HepG2 (cell line): ENCODE data around the gene SPATA25. TPM values are rescaled to one million over a fixed set of nuclear protein-coding genes. Genes with fewer than 3 reads are reported as not detected.

Experiments used
- ATAC-seq: fragments of 200-7000 bp; cut with Tn5 transposase; 3 replicates; pipeline ENCODE4 v1.9.1; 2020; ENCODE audit warnings: mild to moderate bottlenecking, moderate library complexity
- BruUV-seq: library from RNA; stranded (reverse); fragments of 400-500 nt; replicated peaks from 2 replicates; lab custom pipeline; 2021; lab: Mats Ljungman, UMichigan
- CTCF ChIA-PET: fragments of 300-600 bp; formaldehyde crosslinking; extraction: SDS; loops from one replicate; lab custom pipeline; 2021; ENCODE audit warnings: low total read pairs, inconsistent platforms, low intra/inter-chr PET ratio; lab: Yijun Ruan, JAX
- POLR2A ChIA-PET: fragments of 350-600 bp; sonication (Branson Sonifier 250); formaldehyde crosslinking; loops from one replicate; lab custom pipeline; 2020; ENCODE audit warnings: antibody characterized with exemption, inconsistent platforms; lab: Yijun Ruan, JAX
- DNase-seq: peaks from one replicate; pipeline ENCODE4 v3.0.0-alpha.2; 2015; ENCODE audit warnings: low spot score
- FAIRE-seq: peaks from 3 replicates; lab custom pipeline; 2011; peaks lifted over from hg19 to GRCh38; lab: Jason Lieb, UNC
- H2AFZ ChIP-seq: one replicate; pipeline ENCODE4 v1.6.1; 2011; ENCODE audit warnings: low read length, inconsistent platforms
- H3K27ac ChIP-seq: fragments of 300-600 bp; 3 replicates; pipeline ENCODE4 v1.8.0; 2011; ENCODE audit warnings: mixed run types, mild to moderate bottlenecking, mixed read lengths, low read length, inconsistent platforms; ENCODE audit not compliant: insufficient read depth; ENCODE audit errors: extremely low read length
- H3K27me3 ChIP-seq, 2 experiments: fragments of 200-600 bp in 1 of 2; 2 replicates in 1 of 2; 3 replicates in 1 of 2; pipeline versions ENCODE4 v1.6.0 to v1.8.0; 2011; ENCODE audit warnings: low read length in 2 of 2, mild to moderate bottlenecking in 2 of 2, moderate library complexity in 2 of 2, inconsistent platforms in 1 of 2; ENCODE audit not compliant: insufficient read depth in 2 of 2, control insufficient read depth in 1 of 2
- H3K36me3 ChIP-seq, 2 experiments: fragments of 200-600 bp in 1 of 2; replicated peaks in 1 of 2; 2 replicates in 1 of 2; 3 replicates in 1 of 2; pipeline versions ENCODE4 v1.5.1 to v1.8.0; 2011; ENCODE audit warnings: low read length in 2 of 2, inconsistent platforms in 1 of 2; ENCODE audit not compliant: insufficient read depth in 2 of 2, control insufficient read depth in 1 of 2
- H3K4me1 ChIP-seq: 2 replicates; pipeline ENCODE4 v1.5.1; 2012; ENCODE audit warnings: low read length, inconsistent platforms; ENCODE audit not compliant: insufficient read depth
- H3K4me2 ChIP-seq: 2 replicates; pipeline ENCODE4 v1.6.0; 2011; ENCODE audit warnings: low read depth, low read length, inconsistent platforms
- H3K4me3 ChIP-seq, 3 experiments: fragments of 200-600 bp in 1 of 3; sonication (generic), shearing (Covaris generic) in 1 of 3; replicated peaks in 1 of 3; 2 replicates each; pipeline ENCODE4 v1.5.1; 2011 to 2016; ENCODE audit warnings: low read length in 3 of 3, inconsistent platforms in 2 of 3, low read depth in 2 of 3, mild to moderate bottlenecking in 2 of 3, control low read depth in 1 of 3, mixed read lengths in 1 of 3; ENCODE audit not compliant: insufficient read depth in 1 of 3
- H3K79me2 ChIP-seq: one replicate; pipeline ENCODE4 v1.6.1; 2011; ENCODE audit warnings: low read length, inconsistent platforms; ENCODE audit not compliant: insufficient read depth
- H3K9ac ChIP-seq: 2 replicates; pipeline ENCODE4 v1.6.0; 2011; ENCODE audit warnings: mild to moderate bottlenecking, low read depth, low read length, inconsistent platforms; ENCODE audit not compliant: insufficient read depth
- H3K9me3 ChIP-seq: 2 replicates; pipeline ENCODE4 v1.5.1; 2012; ENCODE audit warnings: mild to moderate bottlenecking, low read length
- H4K20me1 ChIP-seq: 2 replicates; pipeline ENCODE4 v1.6.0; 2011; ENCODE audit warnings: inconsistent platforms, mild to moderate bottlenecking, low read length, moderate library complexity; ENCODE audit not compliant: insufficient read depth
- AGO2 ChIP-seq: fragments of 200-400 bp; formaldehyde crosslinking; optimal IDR thresholded peaks from 2 replicates; pipeline ENCODE3; 2017; ENCODE audit warnings: mild to moderate bottlenecking, low read depth, low read length, moderate library complexity
- EEA1 ChIP-seq: sonication (generic); formaldehyde crosslinking; IDR thresholded peaks from 2 replicates; pipeline ENCODE4 v1.5.1; 2020; ENCODE audit warnings: mild to moderate bottlenecking, missing genetic modification reagents, borderline replicate concordance
- NFIB ChIP-seq: sonication (generic); formaldehyde crosslinking; IDR thresholded peaks from 2 replicates; pipeline ENCODE4 v1.9.0; 2021; ENCODE audit warnings: missing genetic modification reagents, mild to moderate bottlenecking, borderline replicate concordance
- PHF21A ChIP-seq: sonication (generic); formaldehyde crosslinking; IDR thresholded peaks from 2 replicates; pipeline ENCODE4 v1.5.0; 2020; ENCODE audit warnings: mild to moderate bottlenecking, missing genetic modification reagents
- RBFOX2 ChIP-seq: fragments of 200-400 bp; formaldehyde crosslinking; IDR thresholded peaks from 2 replicates; pipeline ENCODE4 v1.6.1; 2017; ENCODE audit warnings: low read depth, mild to moderate bottlenecking, low read length
- TMF1 ChIP-seq: sonication (generic); formaldehyde crosslinking; IDR thresholded peaks from 2 replicates; pipeline ENCODE4 v1.8.1; 2022; ENCODE audit warnings: low read depth, missing genetic modification reagents
- ZC3H13 ChIP-seq: sonication (generic); formaldehyde crosslinking; IDR thresholded peaks from 2 replicates; pipeline ENCODE4 v1.8.1; 2023; ENCODE audit warnings: mild to moderate bottlenecking, missing genetic modification reagents, moderate library complexity
- ZNF12 ChIP-seq: sonication (generic); formaldehyde crosslinking; IDR thresholded peaks from 2 replicates; pipeline ENCODE4 v1.5.0; 2020; ENCODE audit warnings: missing genetic modification reagents
- WGBS: methylation state at CpG from one replicate; pipeline ENCODE4 v1.1.6; 2017; ENCODE audit warnings: low lambda C conversion rate; 5-methylcytosine and 5-hydroxymethylcytosine counted together
- in situ Hi-C: cut with HindIII; loops from 2 replicates; pipeline ENCODE4 v1.10.0; 2017; ENCODE audit warnings: low pct_unique_long_range_greater_than_20kb; ENCODE audit not compliant: extremely low pct_ligation_motif_present
- intact Hi-C: fragments of 100-400 bp; cut with micrococcal nuclease; formaldehyde crosslinking; loops from one replicate; pipeline ENCODE4 v1.10.0; 2022; ENCODE audit not compliant: unreplicated experiment
- polyA plus RNA-seq, 8 experiments: library from polyadenylated mRNA; depleted of rRNA in 3 of 8; stranded (reverse) in 7 of 8; unstranded in 1 of 8; fragments of >200 nt; fragmentation: Illumina TruSeq in 4 of 8; extraction: Trizol in 4 of 8; gene quantifications; 2 replicates each; pipeline versions ENCODE4 v1.2.1 to v1.2.3, GENCODE V29; 2011 to 2016; ENCODE audit warnings: low read depth in 4 of 8, missing spikeins in 1 of 8, mixed read lengths in 1 of 8; ENCODE audit not compliant: insufficient read depth in 1 of 8
- total RNA-seq, 5 experiments: library from RNA; depleted of rRNA; stranded (reverse); fragments of >200 nt; fragmentation: Illumina TruSeq; extraction: Trizol; gene quantifications; 2 replicates each; pipeline ENCODE4 v1.2.3, GENCODE V29; 2016; ENCODE audit warnings: low read depth in 1 of 5
- TF ChIP-seq, protein P1 (sequence below): IDR thresholded peaks from 2 replicates; pipeline ENCODE4 v1.6.1; 2016; ENCODE audit warnings: missing compliant biosample characterization, missing genetic modification reagents, borderline replicate concordance

Gene SPATA25
- total and polyA plus RNA-seq, 2 of the 13 experiments (the other 11 are each of a cell fraction or from before 2014, with no cell fraction given): 4.8 to 7.6 TPM

GRCh38 chr20:45842169-45842812 is 45.1 kb downstream of the SPATA25 start:
- ATAC-seq: no peak
- whole genome bisulfite sequencing: 95% methylated on average over 5 of the region's 5 CpGs
- no peak for DNase-seq
- H3K4me3 ChIP-seq: no peak overlapping the region
- H2AFZ ChIP-seq: no peak overlapping the region
- no peaks in the 10 kb centered on the region for H4K20me1 ChIP-seq
- H3K27me3 ChIP-seq: no peaks in the 10 kb centered on the region
- TF ChIP-seq AGO2 (peak; percentile 2), TMF1 (CRISPR knock-in tag) (no peak)
- in situ Hi-C loops: no loop called here
- no peak for FAIRE-seq
- CTCF ChIA-PET: no interaction called here
- H3K27ac ChIP-seq: no peak overlapping the region
- H3K9ac ChIP-seq: no peak overlapping the region
- intact Hi-C loops: no loop called here
- H3K36me3 ChIP-seq: peaks cover 20 to 44% of the 10 kb centered on the region in 2 experiments
- no peaks in the 10 kb centered on the region for H3K9me3 ChIP-seq
- H3K79me2 ChIP-seq: no peaks in the 10 kb centered on the region
- H3K4me1 ChIP-seq: peaks cover 4% of the 10 kb centered on the region; the same call in 1 of the 2 replicates
- POLR2A ChIA-PET: interaction anchor here (1.1 to 2.0 kb wide), 7 partner anchors 9 to 127 kb away, joined by 3 to 12 read pairs (median 3); partner anchors contain the start of genes ACOT8, SNX21 and ZSWIM3
- H3K4me2 ChIP-seq: no peak overlapping the region
- TSS peak; percentile 33 for BruUV-seq

DNA sequence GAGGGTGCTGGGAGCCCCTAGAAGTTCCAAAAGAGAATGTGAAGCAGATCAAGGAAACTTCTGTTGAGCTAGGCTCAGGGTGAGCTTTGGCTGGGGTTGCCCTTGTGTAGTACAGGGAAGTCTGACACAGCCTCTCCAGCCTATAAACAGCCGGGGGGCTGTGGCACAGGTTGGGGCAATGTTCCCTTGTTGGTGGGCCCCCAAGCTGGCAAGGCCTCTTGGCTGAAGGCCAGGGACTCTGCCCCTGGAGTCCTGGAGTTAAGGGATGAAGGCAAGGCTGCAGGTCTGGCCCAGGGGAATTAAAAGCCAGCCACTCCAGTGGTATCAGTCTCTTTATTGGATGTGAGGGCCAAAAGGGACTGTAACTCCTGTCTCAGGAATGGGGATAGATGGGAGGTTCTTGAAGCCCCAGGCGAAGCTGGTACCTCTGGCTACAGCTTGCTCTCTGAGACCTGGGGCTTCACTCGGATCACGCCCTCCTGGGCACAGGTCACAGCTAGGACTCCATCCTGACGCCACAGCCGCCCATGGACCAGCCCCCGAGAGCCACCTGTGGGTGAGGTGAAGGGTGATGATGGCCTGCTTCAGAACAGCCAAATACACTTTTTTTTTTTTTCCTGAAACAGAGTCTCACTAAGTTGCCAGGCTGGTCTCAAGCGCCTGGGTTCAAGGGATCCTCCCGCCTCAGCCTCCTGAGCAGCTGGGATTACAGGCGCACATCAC is 45.9 kb downstream of the SPATA25 start:
- Histone ChIP-seq H3K4me2 (no peak overlapping the region), H2AFZ (no peak overlapping the region), H3K36me3 (peaks cover 18 to 48% of the 10 kb centered on the region in 2 experiments), H3K79me2 (no peaks in the 10 kb centered on the region), H3K9me3 (no peaks in the 10 kb centered on the region), H3K4me3 (no peak overlapping the region), H3K4me1 (peaks cover 10% of the 10 kb centered on the region), H4K20me1 (no peaks in the 10 kb centered on the region), H3K27me3 (no peaks in the 10 kb centered on the region), H3K9ac (no peak overlapping the region), H3K27ac (no peak overlapping the region)
- FAIRE-seq (no peak), DNase-seq (no peak), ATAC-seq (no peak; the same call in 1 of the 3 replicates)
- in situ Hi-C loops (no loop called here), intact Hi-C loops (no loop called here)
- CTCF ChIA-PET: no interaction called here
- POLR2A ChIA-PET: interaction anchor here (0.6 to 2.0 kb wide), 9 partner anchors 8 to 128 kb away, joined by 3 to 12 read pairs (median 5); partner anchors contain the start of genes ACOT8, SNX21 and ZSWIM3
- 97% methylated on average over 10 of the region's 10 CpGs for WGBS
- 0 out of 2 replicates have a peak, but pooled peaks have one; percentile 26 for TF ChIP-seq PHF21A
- TF ChIP-seq RBFOX2: 0 out of 2 replicates have a peak, but pooled peaks have one; percentile 17
- 0 out of 2 replicates have a peak, but pooled peaks have one; percentile 44 for TF ChIP-seq ZC3H13 (CRISPR knock-in tag)
- TF ChIP-seq ZNF12 (CRISPR knock-in tag): no peak
- TF ChIP-seq, protein P1, sequence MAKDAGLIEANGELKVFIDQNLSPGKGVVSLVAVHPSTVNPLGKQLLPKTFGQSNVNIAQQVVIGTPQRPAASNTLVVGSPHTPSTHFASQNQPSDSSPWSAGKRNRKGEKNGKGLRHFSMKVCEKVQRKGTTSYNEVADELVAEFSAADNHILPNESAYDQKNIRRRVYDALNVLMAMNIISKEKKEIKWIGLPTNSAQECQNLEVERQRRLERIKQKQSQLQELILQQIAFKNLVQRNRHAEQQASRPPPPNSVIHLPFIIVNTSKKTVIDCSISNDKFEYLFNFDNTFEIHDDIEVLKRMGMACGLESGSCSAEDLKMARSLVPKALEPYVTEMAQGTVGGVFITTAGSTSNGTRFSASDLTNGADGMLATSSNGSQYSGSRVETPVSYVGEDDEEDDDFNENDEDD (CRISPR knock-in tag): no peak
- 0 out of 2 replicates have a peak, but pooled peaks have one; percentile 23 for TF ChIP-seq NFIB (CRISPR knock-in tag)
- peak; percentile 63 for TF ChIP-seq AGO2
- TF ChIP-seq EEA1: 0 out of 2 replicates have a peak, but pooled peaks have one; percentile 6
- BruUV-seq: no TSS peak
